GM19025 (cell line): ENCODE results near the gene FLT3LG.
"Not testable (repeated sequence)": the region's sequence is repeated elsewhere in the genome, so short reads cannot be mapped to it uniquely, and the experiment has no call there.

Experiments
- ATAC-seq: cut with Tn5 transposase; IDR thresholded peaks from one replicate; pipeline ENCODE4 v1.9.1; 2021; ENCODE audit warnings: mild to moderate bottlenecking, low read depth, moderate library complexity; ENCODE audit not compliant: unreplicated experiment

FLT3LG gene

GRCh38 chr19:49461130-49461529, 12.9 kb upstream of the FLT3LG start:
- not testable (repeated sequence) for ATAC-seq

- no peak for ATAC-seq
These were observed 12.4 kb upstream of the FLT3LG start for GRCh38 chr19:49461656-49462055.

- ATAC-seq = no peak
These were observed 11.5 kb upstream of the FLT3LG start for GRCh38 chr19:49462492-49462891.

- no peak for ATAC-seq
These were observed 9.9 kb upstream of the FLT3LG start for GRCh38 chr19:49463960-49464740.

- ATAC-seq = no peak
These were observed 8.6 kb upstream of the FLT3LG start for GRCh38 chr19:49465371-49465770.

- no peak for ATAC-seq
These were observed 5.8 kb upstream of the FLT3LG start for GRCh38 chr19:49468199-49468598.

GRCh38 chr19:49468746-49469447, 5.1 kb upstream of the FLT3LG start:
- no peak for ATAC-seq

- ATAC-seq = peak; percentile 51
These were observed 4.0 kb upstream of the FLT3LG start for GRCh38 chr19:49469828-49470614.

GRCh38 chr19:49470615-49470978, 3.4 kb upstream of the FLT3LG start:
- no peak for ATAC-seq

GRCh38 chr19:49472936-49473335, 1.1 kb upstream of the FLT3LG start:
- no peak for ATAC-seq

GRCh38 chr19:49473501-49473867, 531 bp upstream of the FLT3LG start:
- not testable (repeated sequence) for ATAC-seq

- ATAC-seq = no peak
These were observed 518 bp downstream of the FLT3LG start for GRCh38 chr19:49474542-49474924.

GRCh38 chr19:49475191-49475917, 1.3 kb downstream of the FLT3LG start:
- ATAC-seq = no peak

GRCh38 chr19:49475995-49476880, 2.2 kb downstream of the FLT3LG start:
- ATAC-seq = no peak

GRCh38 chr19:49479975-49480628, 6.1 kb downstream of the FLT3LG start:
- ATAC-seq = no peak

GRCh38 chr19:49481020-49481683, 7.1 kb downstream of the FLT3LG start:
- no peak for ATAC-seq

- ATAC-seq = no peak
These were observed 12.2 kb downstream of the FLT3LG start for GRCh38 chr19:49486232-49486631.

GRCh38 chr19:49486710-49487276, 12.8 kb downstream of the FLT3LG start:
- ATAC-seq = no peak
